Measurements from ENCODE around the gene PDE4A.
A peak's percentile ranks its signal among the peaks of the same experiment; 100 is the strongest.
"Not testable (repeated sequence)": the region's sequence is repeated elsewhere in the genome, so short reads cannot be mapped to it uniquely, and the experiment has no call there.

The PDE4A gene

DNA sequence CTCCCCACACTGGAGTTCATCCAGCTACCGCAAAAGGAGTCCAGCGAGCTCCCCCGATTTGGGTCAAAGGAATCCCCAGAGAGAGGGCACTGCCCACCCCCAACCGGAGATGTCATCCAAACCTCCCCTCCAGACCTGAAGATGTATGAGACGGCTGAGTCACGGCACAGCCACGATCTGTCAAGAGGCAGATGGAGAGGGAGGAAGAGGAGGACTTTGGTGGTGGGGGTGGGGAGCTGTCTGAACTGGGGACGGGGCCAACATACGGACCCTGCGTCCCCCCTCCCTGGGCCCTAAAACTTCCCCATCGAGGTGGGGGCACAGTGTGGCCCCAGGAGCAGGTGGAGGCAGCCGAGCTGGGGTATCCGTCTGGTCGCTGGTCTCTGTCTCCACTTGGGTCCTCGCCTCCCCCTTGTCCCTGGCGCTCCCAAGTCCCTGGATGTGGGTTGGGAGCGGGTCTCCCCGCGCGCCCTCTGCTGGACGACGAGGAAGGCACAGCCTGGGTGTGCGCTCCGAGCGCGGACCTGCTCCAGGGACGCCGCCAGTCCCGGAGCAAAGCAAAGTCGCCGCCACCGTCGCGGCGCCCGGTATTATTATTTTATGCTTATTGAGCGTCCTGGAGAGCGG lies 3.8 kb downstream of the PDE4A start:
- DNase-seq (ENCODE audit: low read depth, low spot score) = peak; percentile 86

GRCh38 chr19:10427169-10427568 lies 6.8 kb downstream of the PDE4A start:
- no peak for DNase-seq (ENCODE audit: low read depth, low spot score)

DNA sequence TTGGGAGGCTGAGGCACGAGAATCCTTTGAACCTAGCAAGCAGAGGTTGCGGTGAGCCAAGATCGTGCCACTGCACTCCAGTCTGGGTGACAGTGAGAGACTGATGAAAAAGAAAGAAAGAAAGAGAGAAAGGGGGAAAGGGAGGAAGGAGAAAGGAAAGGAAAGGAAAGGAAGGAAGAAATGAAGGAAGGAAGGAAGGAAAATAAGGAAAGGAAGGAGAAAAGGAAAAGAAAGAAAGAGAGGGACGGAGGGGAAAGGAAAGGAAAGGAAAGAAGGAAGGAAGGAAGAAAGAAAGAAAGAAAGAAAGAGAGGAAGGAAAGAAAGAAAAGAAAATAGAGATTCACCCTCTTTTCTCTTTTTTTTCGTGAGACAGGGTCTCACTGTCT lies 8.7 kb downstream of the PDE4A start:
- no peak for DNase-seq (ENCODE audit: low read depth, low spot score)

GRCh38 chr19:10430505-10431253 lies 10.3 kb downstream of the PDE4A start:
- DNase-seq (ENCODE audit: low read depth, low spot score) = peak; percentile 34

DNA sequence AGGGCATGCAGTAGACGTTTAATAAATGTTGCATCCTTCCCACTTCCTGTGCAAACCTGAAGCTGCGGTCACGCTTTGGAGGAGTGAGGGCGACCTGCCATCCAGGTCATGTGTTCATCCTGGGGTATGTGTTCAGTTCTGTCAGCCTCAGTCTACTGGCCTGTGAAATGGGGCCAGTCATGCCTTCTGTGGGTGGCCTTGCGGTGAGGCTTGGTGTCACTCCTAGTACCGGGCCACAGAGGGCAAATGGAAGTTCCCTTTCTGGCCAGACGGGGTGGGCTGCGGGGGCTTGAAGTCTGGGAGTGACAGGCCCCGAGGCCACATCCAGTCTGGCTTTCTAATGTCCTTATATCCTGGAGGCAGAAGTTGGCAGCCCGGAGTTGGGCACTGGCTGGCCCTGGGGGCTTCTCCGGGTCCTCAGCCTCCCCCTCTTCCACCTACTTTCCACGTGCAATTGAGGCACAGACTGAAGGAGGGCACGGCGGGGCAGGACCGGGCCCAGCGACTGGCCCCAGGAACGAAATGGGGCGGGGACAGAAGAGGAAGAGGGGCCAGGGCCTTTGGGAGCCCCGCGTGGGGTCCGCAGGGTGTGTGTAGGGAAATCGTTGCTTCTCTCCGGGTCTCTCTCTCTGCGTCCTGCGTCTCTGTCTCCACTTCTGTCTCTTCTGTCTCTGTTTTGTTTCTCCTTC lies 11.1 kb downstream of the PDE4A start:
- DNase-seq (ENCODE audit: low read depth, low spot score) = no peak

DNA sequence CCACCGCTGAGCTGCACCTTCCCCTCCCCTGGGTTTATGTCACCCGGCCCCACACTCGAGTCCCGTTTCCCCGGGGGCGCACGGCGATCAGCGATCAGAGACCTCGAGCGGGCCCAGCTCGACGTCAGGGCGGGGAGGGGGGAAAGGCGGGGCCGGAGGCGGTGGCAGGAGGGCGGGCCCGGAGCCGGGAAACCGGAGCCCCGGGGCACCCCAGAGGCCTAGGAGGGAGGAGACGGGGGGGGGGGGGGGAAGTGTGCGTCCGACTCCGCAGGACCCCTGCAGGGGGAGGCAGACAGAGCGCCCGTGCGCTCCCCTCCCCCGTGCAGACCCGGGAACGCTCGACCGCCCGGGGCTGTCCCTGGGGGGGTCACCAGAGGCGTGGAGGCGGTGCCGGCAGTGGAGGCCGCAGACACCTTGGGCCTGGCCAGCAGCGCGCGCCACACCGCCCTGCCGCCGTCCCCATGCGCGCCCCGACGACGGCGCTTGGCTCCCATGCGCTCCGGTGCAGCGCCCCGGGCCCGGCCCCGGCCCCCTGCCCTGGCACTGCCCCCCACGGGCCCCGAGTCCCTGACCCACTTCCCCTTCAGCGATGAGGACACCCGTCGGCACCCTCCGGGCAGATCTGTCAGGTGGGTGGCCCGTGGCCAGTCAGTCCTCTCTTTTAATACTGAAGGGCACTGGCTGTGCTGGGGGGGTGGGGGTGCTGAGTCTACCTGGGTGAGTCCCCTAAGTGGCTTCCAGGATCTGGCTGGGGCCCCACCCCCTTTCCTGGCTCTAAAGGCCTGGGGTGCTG lies 11.8 kb downstream of the PDE4A start:
- no peak for DNase-seq (ENCODE audit: low read depth, low spot score)

DNA sequence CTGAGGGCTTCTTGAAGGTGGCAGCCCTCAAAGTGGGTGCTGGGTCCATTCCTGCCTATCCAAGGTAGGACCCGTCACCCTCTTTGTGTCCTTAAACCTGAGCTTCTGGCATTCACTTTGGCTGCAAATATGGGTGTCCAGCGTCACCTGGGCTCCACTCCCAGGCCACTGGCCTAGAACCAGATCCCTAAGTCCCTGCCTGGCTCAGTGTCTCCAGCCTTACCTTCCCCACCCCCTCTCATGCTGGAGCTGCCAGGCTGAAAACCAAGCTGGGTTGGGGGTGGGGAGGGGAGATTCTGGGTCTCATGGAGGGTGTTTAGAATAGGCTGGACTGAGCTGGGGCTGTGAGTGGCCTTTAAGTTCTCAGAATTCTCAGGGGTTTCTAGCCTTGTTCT lies 12.4 kb downstream of the PDE4A start:
- DNase-seq (ENCODE audit: low read depth, low spot score) = no peak

- no peak for DNase-seq (ENCODE audit: low read depth, low spot score)
Measured at GRCh38 chr19:10433131-10433536, 12.8 kb downstream of the PDE4A start.

DNA sequence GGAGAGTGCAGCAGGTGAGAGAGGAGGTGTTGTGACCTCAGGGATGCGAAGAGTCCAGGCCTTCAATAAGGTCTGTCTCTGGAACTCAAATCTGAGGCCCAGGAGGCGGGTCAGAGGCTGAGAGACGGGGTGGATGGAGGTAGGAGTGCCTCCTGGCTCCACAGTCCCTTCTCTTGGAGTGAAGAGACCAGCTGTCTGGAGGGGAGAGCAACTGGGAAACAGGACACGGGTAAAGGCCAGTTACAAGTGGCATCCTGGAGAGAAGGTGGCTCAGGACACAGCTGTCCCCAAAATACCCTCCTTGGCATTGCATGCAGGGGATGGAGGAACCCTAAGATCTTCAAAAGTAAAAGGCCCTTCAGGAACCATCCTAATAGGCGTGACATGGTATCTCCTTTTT lies 19.2 kb downstream of the PDE4A start:
- no peak for DNase-seq (ENCODE audit: low read depth, low spot score)

DNA sequence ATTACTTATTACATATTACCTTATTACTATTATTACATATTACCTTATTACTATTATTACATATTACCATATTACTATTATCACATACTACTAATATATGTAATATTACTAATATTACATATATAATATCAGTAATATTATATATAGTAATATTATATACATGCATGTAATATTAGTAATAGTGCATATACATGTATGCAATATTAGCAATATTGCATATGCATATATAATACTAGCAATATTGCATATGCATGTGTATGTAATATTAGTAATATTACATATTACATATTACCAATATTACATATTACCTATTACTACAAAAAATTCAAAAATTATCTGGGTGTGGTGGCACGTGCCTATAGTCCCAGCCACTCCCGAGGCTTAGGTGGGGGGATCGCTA lies 22.4 kb downstream of the PDE4A start:
- no peak for DNase-seq (ENCODE audit: low read depth, low spot score)

GRCh38 chr19:10449037-10449436 lies 28.7 kb downstream of the PDE4A start:
- DNase-seq (ENCODE audit: low read depth, low spot score) = no peak

DNA sequence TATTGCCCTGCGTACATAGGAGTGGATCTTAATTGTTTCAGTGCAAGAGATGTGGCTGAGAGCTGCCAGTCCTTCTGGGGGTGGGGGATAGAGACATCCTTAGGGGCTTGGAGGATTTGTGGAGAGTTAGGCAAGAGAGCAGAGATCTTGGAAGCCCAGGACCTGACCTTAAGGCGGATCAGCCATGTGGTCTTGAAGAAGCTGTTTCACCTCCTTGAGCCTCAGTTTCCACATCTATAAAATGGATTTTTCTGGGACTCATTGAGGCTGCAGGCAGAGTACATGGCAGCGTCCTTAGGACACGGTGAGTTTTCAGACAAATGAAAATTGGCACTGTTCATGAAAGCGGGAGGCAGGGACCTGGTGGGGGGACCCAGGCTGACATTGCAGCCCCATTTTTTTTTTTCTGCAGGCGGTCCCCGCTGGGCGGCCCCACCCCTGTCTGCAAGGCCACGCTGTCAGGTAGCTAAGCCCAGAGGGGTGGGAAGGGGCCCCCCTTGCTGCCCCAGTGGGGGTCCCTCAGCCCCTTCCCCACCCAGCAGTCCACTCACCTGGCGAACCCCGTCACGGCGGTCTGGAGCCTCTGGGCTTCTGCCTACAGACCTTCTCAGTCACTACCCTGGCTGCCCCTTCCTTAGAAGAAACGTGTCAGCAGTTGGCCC lies 30.0 kb downstream of the PDE4A start:
- DNase-seq (ENCODE audit: low read depth, low spot score) = no peak

DNA sequence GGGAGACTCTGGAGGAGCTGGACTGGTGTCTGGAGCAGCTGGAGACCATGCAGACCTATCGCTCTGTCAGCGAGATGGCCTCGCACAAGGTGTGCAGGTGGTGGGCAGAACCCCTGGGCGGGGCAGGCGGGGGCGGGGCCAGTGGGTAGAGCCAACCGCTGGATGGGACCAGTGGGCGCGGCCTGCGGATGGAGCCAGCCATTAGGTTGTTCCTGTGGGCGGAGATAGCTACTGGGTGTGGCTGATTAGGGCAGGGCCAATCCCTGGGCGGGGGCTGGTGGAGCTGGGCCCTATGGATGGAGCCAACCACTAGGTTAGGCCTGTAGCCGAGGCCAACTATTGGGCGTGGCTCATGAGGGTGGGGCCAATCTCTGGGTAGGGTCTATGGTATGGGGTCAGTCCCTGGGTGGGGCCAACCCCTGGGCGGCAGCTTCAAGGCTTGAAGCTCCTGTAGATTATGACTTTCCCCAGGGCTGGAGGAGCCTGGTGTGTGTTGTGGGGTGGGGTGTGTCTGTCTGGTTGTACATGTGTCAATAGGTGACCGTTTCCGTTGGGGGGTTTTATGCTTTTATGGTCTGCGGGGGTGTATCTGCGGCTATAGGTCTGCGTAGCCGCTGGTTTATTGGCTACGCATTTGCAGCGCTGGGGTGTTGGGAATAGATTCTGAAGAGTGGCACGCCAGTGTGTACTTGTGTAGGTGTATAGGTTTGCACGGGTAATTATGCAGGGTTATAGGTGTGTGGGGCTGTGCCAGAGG lies 30.7 kb downstream of the PDE4A start:
- no peak for DNase-seq (ENCODE audit: low read depth, low spot score)

DNA sequence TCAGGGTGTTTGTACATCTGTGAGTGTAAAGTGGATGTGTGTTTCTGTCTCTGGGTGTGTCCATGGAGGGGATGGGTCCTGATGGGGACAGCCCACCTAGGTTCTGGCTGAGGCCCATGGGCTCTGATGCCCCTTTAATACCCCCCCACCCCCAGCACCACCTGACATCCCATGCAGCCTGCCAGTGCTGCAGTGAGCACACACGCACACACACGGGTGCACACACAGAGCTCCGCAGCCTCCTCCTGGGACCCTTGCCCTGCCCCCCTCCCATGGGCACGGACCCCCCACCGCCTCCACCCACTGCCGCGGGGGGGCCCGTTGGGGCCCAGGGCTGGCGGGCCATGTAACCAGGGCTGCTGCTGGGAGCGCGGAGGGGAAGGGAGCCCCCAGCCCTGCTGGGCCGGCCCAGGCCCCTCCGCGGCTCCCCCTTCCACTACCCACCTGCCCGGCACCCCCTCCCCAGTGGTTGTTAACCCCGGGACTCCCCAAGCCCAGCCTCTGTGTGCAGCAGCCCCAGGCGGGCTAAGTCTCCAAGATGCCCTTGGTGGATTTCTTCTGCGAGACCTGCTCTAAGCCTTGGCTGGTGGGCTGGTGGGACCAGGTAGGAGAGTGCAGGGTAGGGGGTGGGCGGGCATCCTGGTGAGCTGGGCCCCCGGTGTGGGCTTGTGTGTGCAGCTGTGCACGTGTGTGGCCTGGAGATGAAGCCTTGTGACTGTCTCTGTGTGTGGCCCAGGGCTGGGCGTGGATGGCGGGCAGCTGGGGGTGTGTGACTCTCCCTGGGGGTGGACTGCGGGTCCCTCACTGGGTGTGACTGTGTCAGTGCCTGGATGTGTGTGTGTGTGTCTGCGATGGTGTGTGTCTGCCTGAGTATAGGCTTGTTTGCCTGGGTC lies 32.6 kb downstream of the PDE4A start:
- DNase-seq (ENCODE audit: low read depth, low spot score) = no peak

GRCh38 chr19:10453852-10454251 lies 33.5 kb downstream of the PDE4A start:
- DNase-seq (ENCODE audit: low read depth, low spot score) = no peak

- peak; percentile 26 for DNase-seq (ENCODE audit: low read depth, low spot score)
Measured at GRCh38 chr19:10454267-10454666, 33.9 kb downstream of the PDE4A start.

DNA sequence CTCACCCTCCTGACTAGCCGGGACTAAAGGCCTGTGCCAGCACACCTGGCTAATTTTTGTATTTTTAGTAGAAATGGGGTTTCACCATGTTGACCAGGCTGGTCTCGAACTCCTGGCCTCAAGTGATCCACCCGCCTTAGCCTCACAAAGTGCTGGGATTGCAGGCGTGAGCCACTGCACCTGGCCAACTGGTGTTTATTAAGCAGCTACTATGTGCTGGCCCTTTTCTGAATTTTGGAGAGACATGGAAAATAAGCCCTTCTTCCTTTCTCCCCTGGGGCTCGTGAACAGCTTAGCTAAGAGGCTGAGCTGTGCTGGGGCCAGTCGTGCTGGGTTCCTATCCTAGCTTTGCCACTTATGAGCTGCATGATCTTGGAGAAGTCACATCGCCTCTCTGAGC lies 38.4 kb downstream of the PDE4A start:
- not testable (repeated sequence) for DNase-seq (ENCODE audit: low read depth, low spot score)

GRCh38 chr19:10460714-10461046 lies 40.3 kb downstream of the PDE4A start:
- no peak for DNase-seq (ENCODE audit: low read depth, low spot score)

DNA sequence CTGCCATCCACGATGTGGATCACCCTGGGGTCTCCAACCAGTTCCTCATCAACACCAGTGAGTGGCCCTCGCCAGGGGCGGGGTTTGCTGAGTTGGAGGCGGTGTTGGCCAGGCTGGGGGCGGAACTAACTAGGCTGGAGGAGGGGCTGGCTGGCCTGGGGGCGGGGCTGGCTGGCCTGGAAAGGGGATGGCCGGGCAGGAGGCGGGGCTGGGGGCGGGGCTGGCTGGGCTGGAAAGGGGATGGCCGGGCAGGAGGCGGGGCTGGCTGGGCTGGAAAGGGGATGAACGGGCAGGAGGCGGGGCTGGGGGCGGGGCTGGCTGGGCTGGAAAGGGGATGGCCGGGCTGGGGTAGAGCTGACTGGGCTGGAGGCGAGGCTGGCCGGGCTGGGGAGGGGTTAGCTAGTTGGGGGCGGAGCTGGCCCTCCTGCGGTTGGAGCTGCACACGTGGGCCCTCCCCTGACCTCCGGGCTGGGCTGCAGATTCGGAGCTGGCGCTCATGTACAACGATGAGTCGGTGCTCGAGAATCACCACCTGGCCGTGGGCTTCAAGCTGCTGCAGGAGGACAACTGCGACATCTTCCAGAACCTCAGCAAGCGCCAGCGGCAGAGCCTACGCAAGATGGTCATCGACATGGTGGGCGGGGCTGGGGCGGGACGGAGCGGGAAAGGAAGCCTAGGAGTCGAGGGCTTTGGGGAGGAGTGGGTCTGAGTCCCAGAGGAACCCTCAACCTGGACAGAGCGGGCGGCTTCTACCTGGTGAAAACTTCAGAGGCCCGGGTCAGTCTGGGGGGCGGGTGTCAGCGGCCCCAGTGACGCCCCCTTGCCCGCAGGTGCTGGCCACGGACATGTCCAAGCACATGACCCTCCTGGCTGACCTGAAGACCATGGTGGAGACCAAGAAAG lies 41.0 kb downstream of the PDE4A start:
- peak; percentile 96 for DNase-seq (ENCODE audit: low read depth, low spot score)
